CD4-positive, CD25-positive, alpha-beta regulatory T cell (primary cell): Measurements from ENCODE around the gene RNF144B. TPM values are rescaled to one million over a fixed set of nuclear protein-coding genes. Genes with fewer than 3 reads are reported as not detected.
"Not testable (repeated sequence)": the region's sequence is repeated elsewhere in the genome, so short reads cannot be mapped to it uniquely, and the experiment has no call there.

ENCODE experiments used
- ATAC-seq, 2 donors: fragments of 150-1000 bp; cut with Tn5 transposase; one replicate each; pipeline ENCODE4 v1.10.0; 2021; ENCODE audit warnings: low read depth in 2 of 2, moderate number of reproducible peaks in 2 of 2, moderate library complexity in 1 of 2
- DNase-seq, 3 donors: peaks; one replicate each; pipeline versions ENCODE4 v3.0.0 to v3.0.0-alpha.2; 2012 to 2022; ENCODE audit warnings: mixed read lengths in 1 of 3
- H3K27ac ChIP-seq: one replicate; pipeline ENCODE4 v1.7.0; 2013; ENCODE audit warnings: mild to moderate bottlenecking, low read length; ENCODE audit not compliant: insufficient read depth, poor library complexity, severe bottlenecking
- H3K27me3 ChIP-seq: one replicate; pipeline ENCODE4 v1.7.0; 2013; ENCODE audit warnings: low read length; ENCODE audit not compliant: control insufficient read depth, insufficient read depth
- H3K36me3 ChIP-seq: one replicate; pipeline ENCODE4 v1.7.0; 2013; ENCODE audit warnings: mild to moderate bottlenecking, low read length, moderate library complexity; ENCODE audit not compliant: control insufficient read depth, insufficient read depth
- H3K4me1 ChIP-seq: 2 replicates; pipeline ENCODE4 v1.7.0; 2013; ENCODE audit warnings: mild to moderate bottlenecking, low read length; ENCODE audit not compliant: insufficient read depth, control insufficient read depth, poor library complexity, severe bottlenecking
- H3K4me3 ChIP-seq: one replicate; pipeline ENCODE4 v1.7.0; 2013; ENCODE audit warnings: low read depth, mild to moderate bottlenecking, low read length, moderate library complexity
- H3K9me3 ChIP-seq, 2 experiments: 1 replicate in 1 of 2; 2 replicates in 1 of 2; pipeline ENCODE4 v1.7.0; 2013; ENCODE audit warnings: low read length in 2 of 2, mild to moderate bottlenecking in 1 of 2, moderate library complexity in 1 of 2; ENCODE audit not compliant: control insufficient read depth in 2 of 2
- H3K27ac Mint-ChIP-seq, 3 donors: one replicate each; pipeline ENCODE4 v1.8.0; 2020 to 2022; ENCODE audit warnings: mild to moderate bottlenecking in 3 of 3, mixed read lengths in 3 of 3, moderate library complexity in 2 of 3
- H3K27me3 Mint-ChIP-seq: one replicate; pipeline ENCODE4 v1.8.0; 2022; ENCODE audit warnings: mild to moderate bottlenecking, mixed read lengths
- H3K36me3 Mint-ChIP-seq: one replicate; pipeline ENCODE4 v1.8.0; 2020; ENCODE audit warnings: mixed read lengths
- H3K4me1 Mint-ChIP-seq, 4 donors: one replicate each; pipeline ENCODE4 v1.8.0; 2020 to 2022; ENCODE audit warnings: mixed read lengths in 4 of 4, mild to moderate bottlenecking in 1 of 4
- H3K4me3 Mint-ChIP-seq, 4 donors: one replicate each; pipeline ENCODE4 v1.8.0; 2020 to 2022; ENCODE audit warnings: mild to moderate bottlenecking in 4 of 4, mixed read lengths in 4 of 4, moderate library complexity in 3 of 4
- H3K9me3 Mint-ChIP-seq, 7 donors: one replicate each; pipeline ENCODE4 v1.8.0; 2020 to 2022; ENCODE audit warnings: mixed read lengths in 7 of 7, mild to moderate bottlenecking in 3 of 7, moderate library complexity in 2 of 7
- polyA plus RNA-seq, 4 donors: library from polyadenylated mRNA; unstranded; fragments of 300-500 nt; fragmentation: Illumina TruSeq; gene quantifications; one replicate each; pipeline ENCODE4 v1.2.3, GENCODE V29; 2021
- total RNA-seq: library from RNA; stranded (reverse); gene quantifications from one replicate; pipeline ENCODE4 v1.2.3, GENCODE V29; 2022

RNF144B gene
- total and polyA plus RNA-seq, 5 donors from 2014 or later = 0.21 to 1.7 (median 1.1) TPM

DNA sequence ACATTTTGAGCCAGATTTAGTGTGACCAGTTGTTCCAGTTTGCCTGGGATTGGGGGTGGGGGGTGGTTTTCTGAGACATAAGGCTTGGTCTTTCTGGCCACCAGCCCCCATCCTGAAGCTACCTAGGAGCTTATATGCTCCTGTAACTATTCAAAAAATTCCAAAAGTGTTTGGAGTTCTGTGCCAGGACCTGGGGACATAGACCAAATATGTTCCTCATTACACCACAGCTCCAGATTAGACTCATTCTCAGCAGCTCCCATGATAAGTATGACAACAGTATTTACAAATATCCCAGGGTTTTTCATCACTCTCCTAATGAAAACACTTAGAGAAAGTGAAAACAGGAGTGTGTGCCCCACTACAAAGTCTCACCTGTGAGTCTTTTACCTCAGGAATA, 37.8 kb upstream of the RNF144B start:
- DNase-seq (no peak), ATAC-seq (no peak)
- H3K27ac Mint-ChIP-seq = no peak overlapping the region
- peaks cover 4% of the 10 kb centered on the region for H3K27me3 Mint-ChIP-seq
- H3K4me3 Mint-ChIP-seq = no peak overlapping the region
- no peaks in the 10 kb centered on the region for H3K9me3 ChIP-seq
- no peaks in the 10 kb centered on the region for H3K36me3 Mint-ChIP-seq
- no peaks in the 10 kb centered on the region for H3K4me1 ChIP-seq
- H3K36me3 ChIP-seq = no peaks in the 10 kb centered on the region
- peaks cover 0 to 4% (median 0%) of the 10 kb centered on the region in 7 donors for H3K9me3 Mint-ChIP-seq
- peaks cover 4% of the 10 kb centered on the region for H3K27me3 ChIP-seq
- no peak overlapping the region for H3K27ac ChIP-seq
- H3K4me1 Mint-ChIP-seq = no peaks in the 10 kb centered on the region
- no peak overlapping the region for H3K4me3 ChIP-seq

GRCh38 chr6:18350271-18350670, 36.9 kb upstream of the RNF144B start:
- peaks cover 0 to 4% (median 0%) of the 10 kb centered on the region in 7 donors for H3K9me3 Mint-ChIP-seq
- Histone ChIP-seq H3K27me3 (peaks cover 4% of the 10 kb centered on the region), H3K27ac (no peak overlapping the region), H3K4me1 (no peaks in the 10 kb centered on the region), H3K9me3 (no peaks in the 10 kb centered on the region), H3K4me3 (no peak overlapping the region), H3K36me3 (no peaks in the 10 kb centered on the region)
- no peak overlapping the region for H3K4me3 Mint-ChIP-seq
- H3K4me1 Mint-ChIP-seq = no peaks in the 10 kb centered on the region
- DNase-seq (no peak), ATAC-seq (no peak)
- peaks cover 8% of the 10 kb centered on the region for H3K27me3 Mint-ChIP-seq
- H3K27ac Mint-ChIP-seq = no peak overlapping the region
- H3K36me3 Mint-ChIP-seq = no peaks in the 10 kb centered on the region

DNA sequence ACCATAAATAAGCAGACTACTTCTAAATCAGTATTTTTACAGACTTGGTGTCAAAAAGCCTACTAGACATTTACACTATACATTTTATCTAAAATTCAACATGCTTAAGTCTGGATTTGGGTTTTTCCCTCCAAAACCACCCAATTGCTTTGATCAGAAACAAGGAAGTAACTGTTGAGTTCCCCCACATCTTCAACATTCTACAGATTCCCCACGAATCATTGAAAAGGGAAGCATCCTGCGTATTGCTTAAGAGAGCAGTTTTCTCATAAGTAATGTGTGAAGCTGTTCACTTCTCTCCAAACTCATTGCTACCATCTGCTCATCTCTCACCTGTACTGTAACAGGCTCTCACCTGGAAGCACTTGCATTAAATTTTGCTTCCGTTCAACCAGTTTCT, 36.4 kb upstream of the RNF144B start:
- no peaks in the 10 kb centered on the region for H3K36me3 ChIP-seq
- peaks cover 4% of the 10 kb centered on the region for H3K27me3 ChIP-seq
- DNase-seq = no peak
- peaks cover 0 to 4% (median 1%) of the 10 kb centered on the region in 7 donors for H3K9me3 Mint-ChIP-seq
- no peaks in the 10 kb centered on the region for H3K36me3 Mint-ChIP-seq
- no peaks in the 10 kb centered on the region for H3K4me1 Mint-ChIP-seq
- ATAC-seq = no peak
- H3K4me3 Mint-ChIP-seq = no peak overlapping the region
- H3K4me3 ChIP-seq = no peak overlapping the region
- H3K27ac Mint-ChIP-seq = no peak overlapping the region
- H3K27ac ChIP-seq = no peak overlapping the region
- H3K9me3 ChIP-seq = no peaks in the 10 kb centered on the region
- peaks cover 12% of the 10 kb centered on the region for H3K27me3 Mint-ChIP-seq
- H3K4me1 ChIP-seq = no peaks in the 10 kb centered on the region

DNA sequence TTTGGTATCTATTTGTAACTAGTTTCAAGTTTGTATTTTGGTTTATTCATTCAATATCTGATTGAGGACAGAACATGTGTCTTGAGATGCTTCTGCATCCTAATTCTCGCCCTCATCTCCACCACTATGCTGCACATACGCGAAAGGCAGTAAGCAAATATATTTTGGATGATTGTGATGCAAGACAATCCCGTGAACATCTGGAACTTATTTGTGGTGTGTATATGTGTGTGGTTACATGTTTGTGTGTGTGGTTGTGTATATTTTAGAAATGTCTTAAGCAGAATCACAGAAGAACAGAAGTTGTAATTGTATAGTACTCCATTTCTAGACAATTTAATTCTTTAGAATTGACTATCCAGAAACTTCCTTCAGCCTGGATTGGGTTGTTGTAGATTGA, 35.1 kb upstream of the RNF144B start:
- Mint-ChIP-seq H3K27me3 (peaks cover 18% of the 10 kb centered on the region), H3K36me3 (no peaks in the 10 kb centered on the region), H3K9me3 (peaks cover 0 to 4% (median 1%) of the 10 kb centered on the region in 7 donors), H3K27ac (no peak overlapping the region), H3K4me1 (no peaks in the 10 kb centered on the region), H3K4me3 (no peak overlapping the region)
- Histone ChIP-seq H3K27ac (no peak overlapping the region), H3K9me3 (no peaks in the 10 kb centered on the region), H3K36me3 (no peaks in the 10 kb centered on the region), H3K4me1 (no peaks in the 10 kb centered on the region), H3K27me3 (peaks cover 2% of the 10 kb centered on the region), H3K4me3 (no peak overlapping the region)
- ATAC-seq = no peak
- no peak for DNase-seq

DNA sequence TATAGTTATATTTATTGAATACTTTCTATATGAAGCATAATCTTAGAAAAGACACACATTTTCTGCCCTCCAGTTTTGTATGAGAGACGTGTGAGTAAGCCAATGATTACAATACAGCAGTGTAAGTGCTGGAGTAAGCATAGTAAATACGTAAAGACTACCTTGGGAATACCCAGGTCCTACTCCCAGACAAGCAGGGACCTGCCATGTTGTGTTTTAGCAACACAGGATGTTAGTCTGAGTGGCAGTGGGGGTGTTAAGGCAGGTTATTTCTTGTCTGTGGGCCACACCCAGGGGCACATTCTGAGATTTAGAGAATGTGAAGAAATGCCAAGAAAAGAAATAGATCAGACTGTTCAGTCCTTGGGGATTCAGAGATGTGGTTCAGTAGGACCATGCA, 34.3 kb upstream of the RNF144B start:
- Histone ChIP-seq H3K4me1 (no peaks in the 10 kb centered on the region), H3K27ac (no peak overlapping the region), H3K4me3 (no peak overlapping the region), H3K36me3 (no peaks in the 10 kb centered on the region), H3K27me3 (peaks cover 2% of the 10 kb centered on the region), H3K9me3 (no peaks in the 10 kb centered on the region)
- Mint-ChIP-seq H3K27me3 (peaks cover 20% of the 10 kb centered on the region), H3K4me1 (no peaks in the 10 kb centered on the region), H3K4me3 (no peak overlapping the region), H3K36me3 (no peaks in the 10 kb centered on the region), H3K9me3 (peaks cover 0 to 6% (median 0%) of the 10 kb centered on the region in 7 donors), H3K27ac (no peak overlapping the region)
- ATAC-seq = no peak
- no peak for DNase-seq

DNA sequence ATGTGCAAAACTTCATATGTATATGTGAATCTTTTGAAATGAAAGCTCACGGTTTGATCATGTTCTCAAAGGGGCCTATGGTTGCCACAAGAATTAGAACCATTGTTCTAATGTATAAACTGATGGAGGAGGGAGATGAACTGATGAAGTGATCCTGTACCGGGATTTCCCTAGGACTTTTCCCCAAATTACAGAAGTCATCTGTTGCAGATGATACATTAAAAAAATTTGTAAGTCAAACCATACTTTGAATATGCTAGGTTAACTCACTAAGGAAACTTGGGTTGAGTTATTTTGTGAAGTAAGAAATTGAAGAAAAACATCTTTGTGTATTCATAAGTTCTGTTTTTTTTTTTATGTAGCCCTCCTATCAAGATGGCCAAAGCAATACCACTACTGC, 33.9 kb upstream of the RNF144B start:
- no peak overlapping the region for H3K4me3 Mint-ChIP-seq
- peaks cover 2% of the 10 kb centered on the region for H3K27me3 ChIP-seq
- DNase-seq (no peak), ATAC-seq (no peak)
- H3K36me3 ChIP-seq = no peaks in the 10 kb centered on the region
- H3K4me1 Mint-ChIP-seq = no peaks in the 10 kb centered on the region
- H3K9me3 Mint-ChIP-seq = peaks cover 0 to 9% (median 1%) of the 10 kb centered on the region in 7 donors
- H3K4me3 ChIP-seq = no peak overlapping the region
- H3K27ac ChIP-seq = no peak overlapping the region
- H3K9me3 ChIP-seq = no peaks in the 10 kb centered on the region
- no peaks in the 10 kb centered on the region for H3K4me1 ChIP-seq
- H3K27me3 Mint-ChIP-seq = peaks cover 20% of the 10 kb centered on the region
- no peaks in the 10 kb centered on the region for H3K36me3 Mint-ChIP-seq
- H3K27ac Mint-ChIP-seq = no peak overlapping the region

DNA sequence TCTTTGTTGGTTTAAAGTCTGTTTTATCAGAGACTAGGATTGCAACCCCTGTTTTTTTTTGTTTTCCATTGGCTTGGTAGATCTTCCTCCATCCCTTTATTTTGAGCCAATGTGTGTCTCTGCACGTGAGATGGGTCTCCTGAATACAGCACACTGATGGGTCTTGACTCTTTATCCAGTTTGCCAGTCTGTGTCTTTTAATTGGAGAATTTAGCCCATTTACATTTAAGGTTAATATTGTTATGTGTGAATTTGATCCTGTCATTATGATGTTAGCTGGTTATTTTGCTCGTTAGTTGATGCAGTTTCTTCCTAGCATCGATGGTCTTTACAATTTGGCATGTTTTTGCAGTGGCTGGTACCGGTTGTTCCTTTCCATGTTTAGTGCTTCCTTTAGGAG, 29.6 kb upstream of the RNF144B start:
- H3K4me1 ChIP-seq, H3K27me3 ChIP-seq, H3K27ac Mint-ChIP-seq, ATAC-seq, H3K4me3 Mint-ChIP-seq, DNase-seq, H3K36me3 Mint-ChIP-seq, H3K36me3 ChIP-seq, H3K9me3 ChIP-seq, H3K4me1 Mint-ChIP-seq, H3K27ac ChIP-seq, H3K4me3 ChIP-seq: not testable (repeated sequence)
- H3K27me3 Mint-ChIP-seq = peaks cover 21% of the 10 kb centered on the region
- H3K9me3 Mint-ChIP-seq = peaks cover 0 to 12% (median 3%) of the 10 kb centered on the region in 7 donors

DNA sequence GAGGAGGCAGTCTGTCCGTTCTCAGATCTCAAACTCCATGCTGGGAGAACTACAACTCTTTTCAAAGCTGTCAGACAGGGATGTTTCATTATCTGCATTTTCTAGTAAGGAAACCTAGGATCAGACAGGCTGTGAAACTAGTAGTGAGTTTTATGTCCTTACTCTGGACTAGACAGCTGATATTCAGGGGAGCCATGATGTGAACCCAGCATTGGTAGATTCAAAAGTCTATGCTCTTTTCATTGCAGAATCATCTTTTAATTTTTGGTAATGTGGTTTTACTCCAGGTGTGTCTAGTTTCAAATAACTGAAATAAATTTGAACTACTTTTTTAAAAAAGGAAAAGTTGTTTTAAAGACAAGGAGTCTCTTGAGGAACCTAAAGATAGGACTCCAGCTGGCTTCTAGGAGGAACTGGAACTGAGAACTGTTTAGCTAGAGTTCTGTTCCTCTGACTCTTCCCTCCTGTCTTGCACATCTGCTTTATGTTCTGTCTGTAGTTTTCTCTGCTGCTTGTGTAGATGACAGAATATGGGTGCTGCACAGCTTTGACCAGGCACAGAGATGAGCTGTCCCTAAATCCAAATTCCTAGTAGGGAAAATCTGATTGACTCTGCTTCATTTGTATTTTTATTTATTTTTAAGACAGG, 27.8 kb upstream of the RNF144B start:
- Mint-ChIP-seq H3K4me1 (no peaks in the 10 kb centered on the region), H3K27me3 (peaks cover 21% of the 10 kb centered on the region), H3K9me3 (peaks cover 0 to 12% (median 3%) of the 10 kb centered on the region in 7 donors), H3K4me3 (no peak overlapping the region), H3K36me3 (no peaks in the 10 kb centered on the region), H3K27ac (no peak overlapping the region)
- ATAC-seq = no peak
- H3K4me3 ChIP-seq = no peak overlapping the region
- peaks cover 4% of the 10 kb centered on the region for H3K27me3 ChIP-seq
- no peak overlapping the region for H3K27ac ChIP-seq
- H3K36me3 ChIP-seq = no peaks in the 10 kb centered on the region
- H3K9me3 ChIP-seq = no peaks in the 10 kb centered on the region
- no peaks in the 10 kb centered on the region for H3K4me1 ChIP-seq
- no peak for DNase-seq
